K562 (cell line): Measurements from ENCODE around the gene SLC12A4. TPM values are rescaled to one million over a fixed set of nuclear protein-coding genes. Genes with fewer than 3 reads are reported as not detected.

Experiments
- KDM2B ChIP-seq: fragments of 250-450 bp; sonication (Bioruptor Pico); IDR thresholded peaks from 2 replicates; pipeline ENCODE4 v1.8.0; 2021; ENCODE audit warnings: mild to moderate bottlenecking, moderate library complexity
- POLR2AphosphoS5 ChIP-seq: IDR thresholded peaks from 2 replicates; pipeline ENCODE4 v1.6.1; 2011; ENCODE audit warnings: mild to moderate bottlenecking, low read depth, low read length, moderate library complexity; ENCODE audit not compliant: control insufficient read depth, insufficient read depth
- POLR3G ChIP-seq: IDR thresholded peaks from 2 replicates; pipeline ENCODE4 v1.6.1; 2011; ENCODE audit not compliant: insufficient read length, insufficient replicate concordance; ENCODE audit errors: extremely low read depth
- TCF7L2 ChIP-seq: fragments of 150-350 bp; IDR thresholded peaks from 2 replicates; pipeline ENCODE4 v1.6.1; 2016; ENCODE audit warnings: low read depth, mild to moderate bottlenecking, low read length, moderate library complexity
- TSHZ1 ChIP-seq: fragments of 250-450 bp; sonication (Bioruptor Pico); IDR thresholded peaks from 2 replicates; pipeline ENCODE4 v1.4.0; 2020; ENCODE audit warnings: mild to moderate bottlenecking, moderate library complexity
- ZBTB12 ChIP-seq: fragments of 250-450 bp; sonication (Bioruptor Pico); IDR thresholded peaks from 2 replicates; pipeline ENCODE4 v1.4.0; 2020
- ZFX ChIP-seq: sonication (generic); formaldehyde crosslinking; IDR thresholded peaks from 2 replicates; pipeline ENCODE4 v1.8.0; 2022; ENCODE audit warnings: mild to moderate bottlenecking, missing genetic modification reagents, moderate library complexity
- ZNF165 ChIP-seq: fragments of 250-450 bp; sonication (Bioruptor Pico); IDR thresholded peaks from 2 replicates; pipeline ENCODE4 v1.4.0; 2020; ENCODE audit warnings: borderline replicate concordance
- ZNF79 ChIP-seq: fragments of 250-450 bp; sonication (Bioruptor Pico); IDR thresholded peaks from 2 replicates; pipeline ENCODE4 v1.4.0; 2020; ENCODE audit warnings: low read depth, mild to moderate bottlenecking, moderate library complexity
- polyA plus RNA-seq, 8 experiments: library from polyadenylated mRNA; depleted of rRNA in 4 of 8; stranded (reverse) in 5 of 8; unstranded in 3 of 8; fragments of >200 nt; fragmentation: Nextera tagmentation in 2 of 8; fragmentation: Illumina TruSeq in 1 of 8; extraction: Ambion mirVana in 2 of 8; extraction: Trizol in 1 of 8; gene quantifications; 2 replicates each; pipeline versions ENCODE4 v1.2.1 to v1.2.3, GENCODE V29; 2011 to 2014; ENCODE audit warnings: inconsistent platforms in 1 of 8, missing spikeins in 1 of 8
- total RNA-seq, 7 experiments: library from RNA; depleted of rRNA in 6 of 7; stranded (reverse); fragments of >200 nt in 6 of 7; fragmentation: Illumina TruSeq in 2 of 7; extraction: Trizol in 2 of 7; gene quantifications; 2 replicates each; pipeline versions ENCODE4 v1.2.1 to v1.2.3, GENCODE V29; 2011 to 2021; ENCODE audit warnings: low replicate concordance in 1 of 7
- TF ChIP-seq, protein P1 (sequence below): fragments of 450-650 bp; IDR thresholded peaks from 2 replicates; pipeline ENCODE4 v1.6.1; 2016; ENCODE audit warnings: mild to moderate bottlenecking, moderate library complexity

The SLC12A4 gene
- total and polyA plus RNA-seq, 9 of the 15 experiments (the other 6 are each of a cell fraction or from before 2014, with no cell fraction given) = 0.75 to 43.5 (median 15.0) TPM

DNA sequence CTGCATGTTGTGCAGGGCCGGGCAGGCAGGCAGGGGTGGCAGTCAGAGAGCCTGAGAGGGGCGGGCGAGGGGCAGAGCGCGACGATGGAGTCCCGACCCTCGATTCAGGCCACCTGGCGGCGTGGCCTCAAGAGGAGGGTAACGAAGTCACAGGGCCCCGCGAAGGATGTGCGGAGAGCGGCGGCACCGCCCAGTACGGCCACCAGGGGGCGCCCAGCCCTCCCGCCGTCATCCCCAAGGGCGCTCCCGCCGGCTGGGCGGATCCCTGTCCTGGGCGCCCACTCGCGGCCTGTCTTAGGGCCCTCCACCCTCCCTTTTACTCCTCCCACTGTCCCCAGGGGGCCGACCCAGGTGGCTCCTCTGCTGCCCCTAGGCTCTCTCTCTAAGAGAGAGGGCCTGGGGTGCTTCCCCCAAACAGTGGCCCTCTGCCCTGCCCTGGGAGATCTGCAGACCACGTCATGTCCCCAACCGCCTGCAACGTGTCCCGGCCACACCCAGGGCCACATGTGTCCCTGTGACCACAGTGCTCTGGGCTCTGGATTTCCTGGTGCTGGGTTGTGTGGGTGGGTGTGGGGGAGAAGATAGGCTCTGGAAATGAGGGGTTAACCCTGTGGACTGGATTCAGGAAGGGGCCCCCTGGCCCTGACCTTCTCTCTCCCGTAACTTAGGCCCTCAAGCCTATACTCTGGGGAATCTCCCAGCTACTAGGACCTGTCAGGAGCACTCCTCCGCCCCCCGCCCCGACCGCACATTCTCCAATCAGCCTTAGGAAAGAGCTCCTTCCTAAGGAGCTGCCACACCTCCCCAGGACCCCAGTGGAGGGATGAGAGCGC lies 25.0 kb upstream of the SLC12A4 start (continued):
- TF ChIP-seq TCF7L2 (no peak), ZFX (CRISPR knock-in tag) (peak; percentile 93), ZNF165 (no peak), POLR2AphosphoS5 (peak; percentile 38; the same call in 1 of the 2 replicates), ZNF79 (CRISPR knock-in tag) (no peak), KDM2B (CRISPR knock-in tag) (peak; percentile 40; the same call in 1 of the 2 replicates), ZBTB12 (peak; percentile 44), TSHZ1 (CRISPR knock-in tag) (no peak), POLR3G (no peak)
- TF ChIP-seq, protein P1, sequence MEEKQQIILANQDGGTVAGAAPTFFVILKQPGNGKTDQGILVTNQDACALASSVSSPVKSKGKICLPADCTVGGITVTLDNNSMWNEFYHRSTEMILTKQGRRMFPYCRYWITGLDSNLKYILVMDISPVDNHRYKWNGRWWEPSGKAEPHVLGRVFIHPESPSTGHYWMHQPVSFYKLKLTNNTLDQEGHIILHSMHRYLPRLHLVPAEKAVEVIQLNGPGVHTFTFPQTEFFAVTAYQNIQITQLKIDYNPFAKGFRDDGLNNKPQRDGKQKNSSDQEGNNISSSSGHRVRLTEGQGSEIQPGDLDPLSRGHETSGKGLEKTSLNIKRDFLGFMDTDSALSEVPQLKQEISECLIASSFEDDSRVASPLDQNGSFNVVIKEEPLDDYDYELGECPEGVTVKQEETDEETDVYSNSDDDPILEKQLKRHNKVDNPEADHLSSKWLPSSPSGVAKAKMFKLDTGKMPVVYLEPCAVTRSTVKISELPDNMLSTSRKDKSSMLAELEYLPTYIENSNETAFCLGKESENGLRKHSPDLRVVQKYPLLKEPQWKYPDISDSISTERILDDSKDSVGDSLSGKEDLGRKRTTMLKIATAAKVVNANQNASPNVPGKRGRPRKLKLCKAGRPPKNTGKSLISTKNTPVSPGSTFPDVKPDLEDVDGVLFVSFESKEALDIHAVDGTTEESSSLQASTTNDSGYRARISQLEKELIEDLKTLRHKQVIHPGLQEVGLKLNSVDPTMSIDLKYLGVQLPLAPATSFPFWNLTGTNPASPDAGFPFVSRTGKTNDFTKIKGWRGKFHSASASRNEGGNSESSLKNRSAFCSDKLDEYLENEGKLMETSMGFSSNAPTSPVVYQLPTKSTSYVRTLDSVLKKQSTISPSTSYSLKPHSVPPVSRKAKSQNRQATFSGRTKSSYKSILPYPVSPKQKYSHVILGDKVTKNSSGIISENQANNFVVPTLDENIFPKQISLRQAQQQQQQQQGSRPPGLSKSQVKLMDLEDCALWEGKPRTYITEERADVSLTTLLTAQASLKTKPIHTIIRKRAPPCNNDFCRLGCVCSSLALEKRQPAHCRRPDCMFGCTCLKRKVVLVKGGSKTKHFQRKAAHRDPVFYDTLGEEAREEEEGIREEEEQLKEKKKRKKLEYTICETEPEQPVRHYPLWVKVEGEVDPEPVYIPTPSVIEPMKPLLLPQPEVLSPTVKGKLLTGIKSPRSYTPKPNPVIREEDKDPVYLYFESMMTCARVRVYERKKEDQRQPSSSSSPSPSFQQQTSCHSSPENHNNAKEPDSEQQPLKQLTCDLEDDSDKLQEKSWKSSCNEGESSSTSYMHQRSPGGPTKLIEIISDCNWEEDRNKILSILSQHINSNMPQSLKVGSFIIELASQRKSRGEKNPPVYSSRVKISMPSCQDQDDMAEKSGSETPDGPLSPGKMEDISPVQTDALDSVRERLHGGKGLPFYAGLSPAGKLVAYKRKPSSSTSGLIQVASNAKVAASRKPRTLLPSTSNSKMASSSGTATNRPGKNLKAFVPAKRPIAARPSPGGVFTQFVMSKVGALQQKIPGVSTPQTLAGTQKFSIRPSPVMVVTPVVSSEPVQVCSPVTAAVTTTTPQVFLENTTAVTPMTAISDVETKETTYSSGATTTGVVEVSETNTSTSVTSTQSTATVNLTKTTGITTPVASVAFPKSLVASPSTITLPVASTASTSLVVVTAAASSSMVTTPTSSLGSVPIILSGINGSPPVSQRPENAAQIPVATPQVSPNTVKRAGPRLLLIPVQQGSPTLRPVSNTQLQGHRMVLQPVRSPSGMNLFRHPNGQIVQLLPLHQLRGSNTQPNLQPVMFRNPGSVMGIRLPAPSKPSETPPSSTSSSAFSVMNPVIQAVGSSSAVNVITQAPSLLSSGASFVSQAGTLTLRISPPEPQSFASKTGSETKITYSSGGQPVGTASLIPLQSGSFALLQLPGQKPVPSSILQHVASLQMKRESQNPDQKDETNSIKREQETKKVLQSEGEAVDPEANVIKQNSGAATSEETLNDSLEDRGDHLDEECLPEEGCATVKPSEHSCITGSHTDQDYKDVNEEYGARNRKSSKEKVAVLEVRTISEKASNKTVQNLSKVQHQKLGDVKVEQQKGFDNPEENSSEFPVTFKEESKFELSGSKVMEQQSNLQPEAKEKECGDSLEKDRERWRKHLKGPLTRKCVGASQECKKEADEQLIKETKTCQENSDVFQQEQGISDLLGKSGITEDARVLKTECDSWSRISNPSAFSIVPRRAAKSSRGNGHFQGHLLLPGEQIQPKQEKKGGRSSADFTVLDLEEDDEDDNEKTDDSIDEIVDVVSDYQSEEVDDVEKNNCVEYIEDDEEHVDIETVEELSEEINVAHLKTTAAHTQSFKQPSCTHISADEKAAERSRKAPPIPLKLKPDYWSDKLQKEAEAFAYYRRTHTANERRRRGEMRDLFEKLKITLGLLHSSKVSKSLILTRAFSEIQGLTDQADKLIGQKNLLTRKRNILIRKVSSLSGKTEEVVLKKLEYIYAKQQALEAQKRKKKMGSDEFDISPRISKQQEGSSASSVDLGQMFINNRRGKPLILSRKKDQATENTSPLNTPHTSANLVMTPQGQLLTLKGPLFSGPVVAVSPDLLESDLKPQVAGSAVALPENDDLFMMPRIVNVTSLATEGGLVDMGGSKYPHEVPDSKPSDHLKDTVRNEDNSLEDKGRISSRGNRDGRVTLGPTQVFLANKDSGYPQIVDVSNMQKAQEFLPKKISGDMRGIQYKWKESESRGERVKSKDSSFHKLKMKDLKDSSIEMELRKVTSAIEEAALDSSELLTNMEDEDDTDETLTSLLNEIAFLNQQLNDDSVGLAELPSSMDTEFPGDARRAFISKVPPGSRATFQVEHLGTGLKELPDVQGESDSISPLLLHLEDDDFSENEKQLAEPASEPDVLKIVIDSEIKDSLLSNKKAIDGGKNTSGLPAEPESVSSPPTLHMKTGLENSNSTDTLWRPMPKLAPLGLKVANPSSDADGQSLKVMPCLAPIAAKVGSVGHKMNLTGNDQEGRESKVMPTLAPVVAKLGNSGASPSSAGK = peak; percentile 93
